ENCODE results near the gene HAPLN2.

The HAPLN2 gene

DNA sequence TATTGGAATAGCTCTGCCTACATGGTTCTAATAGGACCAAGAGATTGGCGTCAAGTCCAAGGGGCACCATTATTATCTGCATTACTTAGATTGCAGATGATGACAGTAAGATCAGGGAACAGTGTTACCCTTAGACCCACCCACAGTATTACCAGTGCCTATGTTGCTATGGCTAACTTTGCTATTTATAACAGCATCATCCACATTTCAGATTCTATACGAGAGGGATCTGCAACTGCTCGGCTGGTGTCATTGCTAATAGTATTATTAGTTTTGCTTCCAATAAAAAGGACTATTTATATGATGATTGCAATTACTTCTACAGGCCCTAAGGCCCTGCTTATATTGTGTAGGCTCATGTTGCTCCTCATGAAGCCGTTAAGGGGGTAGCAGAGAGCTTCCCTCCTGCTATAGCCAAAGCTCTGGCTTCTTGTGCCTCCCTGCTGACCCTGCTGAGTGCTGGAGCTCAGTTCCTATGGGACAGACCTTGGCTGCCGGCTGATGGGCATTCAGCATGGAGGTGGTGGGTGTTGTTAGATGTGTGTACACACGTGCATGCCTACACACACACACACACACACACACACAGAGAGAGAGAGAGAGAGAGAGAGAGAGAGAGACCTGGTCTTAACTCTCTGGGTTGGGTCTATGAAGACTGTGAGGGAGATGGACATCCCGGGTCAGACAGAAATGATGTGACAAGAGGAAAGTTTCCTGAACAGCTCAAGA lies 24.0 kb downstream of the HAPLN2 start:
- CTCF ChIA-PET, result interaction anchor here (0.6 to 3.3 kb wide), 10 partner anchors 9 to 216 kb away, joined by 3 to 34 read pairs (median 4); no protein-coding TSS in a partner anchor
- TF ChIP-seq, protein P1, sequence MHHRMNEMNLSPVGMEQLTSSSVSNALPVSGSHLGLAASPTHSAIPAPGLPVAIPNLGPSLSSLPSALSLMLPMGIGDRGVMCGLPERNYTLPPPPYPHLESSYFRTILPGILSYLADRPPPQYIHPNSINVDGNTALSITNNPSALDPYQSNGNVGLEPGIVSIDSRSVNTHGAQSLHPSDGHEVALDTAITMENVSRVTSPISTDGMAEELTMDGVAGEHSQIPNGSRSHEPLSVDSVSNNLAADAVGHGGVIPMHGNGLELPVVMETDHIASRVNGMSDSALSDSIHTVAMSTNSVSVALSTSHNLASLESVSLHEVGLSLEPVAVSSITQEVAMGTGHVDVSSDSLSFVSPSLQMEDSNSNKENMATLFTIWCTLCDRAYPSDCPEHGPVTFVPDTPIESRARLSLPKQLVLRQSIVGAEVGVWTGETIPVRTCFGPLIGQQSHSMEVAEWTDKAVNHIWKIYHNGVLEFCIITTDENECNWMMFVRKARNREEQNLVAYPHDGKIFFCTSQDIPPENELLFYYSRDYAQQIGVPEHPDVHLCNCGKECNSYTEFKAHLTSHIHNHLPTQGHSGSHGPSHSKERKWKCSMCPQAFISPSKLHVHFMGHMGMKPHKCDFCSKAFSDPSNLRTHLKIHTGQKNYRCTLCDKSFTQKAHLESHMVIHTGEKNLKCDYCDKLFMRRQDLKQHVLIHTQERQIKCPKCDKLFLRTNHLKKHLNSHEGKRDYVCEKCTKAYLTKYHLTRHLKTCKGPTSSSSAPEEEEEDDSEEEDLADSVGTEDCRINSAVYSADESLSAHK (tag by site-specific recombination; IDR thresholded peaks at IDR 0.05), result no peak
- no peak for TF ChIP-seq ZBTB21 (tag by site-specific recombination; IDR thresholded peaks at IDR 0.05)
- TF ChIP-seq, protein P2, sequence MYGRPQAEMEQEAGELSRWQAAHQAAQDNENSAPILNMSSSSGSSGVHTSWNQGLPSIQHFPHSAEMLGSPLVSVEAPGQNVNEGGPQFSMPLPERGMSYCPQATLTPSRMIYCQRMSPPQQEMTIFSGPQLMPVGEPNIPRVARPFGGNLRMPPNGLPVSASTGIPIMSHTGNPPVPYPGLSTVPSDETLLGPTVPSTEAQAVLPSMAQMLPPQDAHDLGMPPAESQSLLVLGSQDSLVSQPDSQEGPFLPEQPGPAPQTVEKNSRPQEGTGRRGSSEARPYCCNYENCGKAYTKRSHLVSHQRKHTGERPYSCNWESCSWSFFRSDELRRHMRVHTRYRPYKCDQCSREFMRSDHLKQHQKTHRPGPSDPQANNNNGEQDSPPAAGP (tag by site-specific recombination; IDR thresholded peaks at IDR 0.05), result no peak
- no peak for TF ChIP-seq TRIM28 (IDR thresholded peaks at IDR 0.05; ENCODE audit: borderline replicate concordance, low read length)
- TF ChIP-seq ZNF292 (tag by site-specific recombination; IDR thresholded peaks at IDR 0.05; ENCODE audit: borderline replicate concordance, low read depth), result no peak
- TF ChIP-seq, protein P3, sequence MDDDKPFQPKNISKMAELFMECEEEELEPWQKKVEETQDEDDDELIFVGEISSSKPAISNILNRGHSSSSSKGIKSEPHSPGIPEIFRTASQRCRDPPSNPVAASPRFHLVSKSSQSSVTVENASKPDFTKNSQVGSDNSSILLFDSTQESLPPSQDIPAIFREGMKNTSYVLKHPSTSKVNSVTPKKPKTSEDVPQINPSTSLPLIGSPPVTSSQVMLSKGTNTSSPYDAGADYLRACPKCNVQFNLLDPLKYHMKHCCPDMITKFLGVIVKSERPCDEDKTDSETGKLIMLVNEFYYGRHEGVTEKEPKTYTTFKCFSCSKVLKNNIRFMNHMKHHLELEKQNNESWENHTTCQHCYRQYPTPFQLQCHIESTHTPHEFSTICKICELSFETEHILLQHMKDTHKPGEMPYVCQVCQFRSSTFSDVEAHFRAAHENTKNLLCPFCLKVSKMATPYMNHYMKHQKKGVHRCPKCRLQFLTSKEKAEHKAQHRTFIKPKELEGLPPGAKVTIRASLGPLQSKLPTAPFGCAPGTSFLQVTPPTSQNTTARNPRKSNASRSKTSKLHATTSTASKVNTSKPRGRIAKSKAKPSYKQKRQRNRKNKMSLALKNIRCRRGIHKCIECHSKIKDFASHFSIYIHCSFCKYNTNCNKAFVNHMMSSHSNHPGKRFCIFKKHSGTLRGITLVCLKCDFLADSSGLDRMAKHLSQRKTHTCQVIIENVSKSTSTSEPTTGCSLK (tag by site-specific recombination; IDR thresholded peaks at IDR 0.05), result no peak
- TF ChIP-seq, protein P4, sequence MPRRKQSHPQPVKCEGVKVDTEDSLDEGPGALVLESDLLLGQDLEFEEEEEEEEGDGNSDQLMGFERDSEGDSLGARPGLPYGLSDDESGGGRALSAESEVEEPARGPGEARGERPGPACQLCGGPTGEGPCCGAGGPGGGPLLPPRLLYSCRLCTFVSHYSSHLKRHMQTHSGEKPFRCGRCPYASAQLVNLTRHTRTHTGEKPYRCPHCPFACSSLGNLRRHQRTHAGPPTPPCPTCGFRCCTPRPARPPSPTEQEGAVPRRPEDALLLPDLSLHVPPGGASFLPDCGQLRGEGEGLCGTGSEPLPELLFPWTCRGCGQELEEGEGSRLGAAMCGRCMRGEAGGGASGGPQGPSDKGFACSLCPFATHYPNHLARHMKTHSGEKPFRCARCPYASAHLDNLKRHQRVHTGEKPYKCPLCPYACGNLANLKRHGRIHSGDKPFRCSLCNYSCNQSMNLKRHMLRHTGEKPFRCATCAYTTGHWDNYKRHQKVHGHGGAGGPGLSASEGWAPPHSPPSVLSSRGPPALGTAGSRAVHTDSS (tag by site-specific recombination; IDR thresholded peaks at IDR 0.05), result no peak
- TF ChIP-seq KLF7 (tag by site-specific recombination; IDR thresholded peaks at IDR 0.05; ENCODE audit: borderline replicate concordance), result no peak
- TF ChIP-seq, protein P5, sequence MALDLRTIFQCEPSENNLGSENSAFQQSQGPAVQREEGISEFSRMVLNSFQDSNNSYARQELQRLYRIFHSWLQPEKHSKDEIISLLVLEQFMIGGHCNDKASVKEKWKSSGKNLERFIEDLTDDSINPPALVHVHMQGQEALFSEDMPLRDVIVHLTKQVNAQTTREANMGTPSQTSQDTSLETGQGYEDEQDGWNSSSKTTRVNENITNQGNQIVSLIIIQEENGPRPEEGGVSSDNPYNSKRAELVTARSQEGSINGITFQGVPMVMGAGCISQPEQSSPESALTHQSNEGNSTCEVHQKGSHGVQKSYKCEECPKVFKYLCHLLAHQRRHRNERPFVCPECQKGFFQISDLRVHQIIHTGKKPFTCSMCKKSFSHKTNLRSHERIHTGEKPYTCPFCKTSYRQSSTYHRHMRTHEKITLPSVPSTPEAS (tag by site-specific recombination; IDR thresholded peaks at IDR 0.05), result peak; percentile 84
- TF ChIP-seq ZFHX2 (tag by site-specific recombination; conservative IDR thresholded peaks at IDR 0.05), result 0 out of 2 replicates have a peak, but pooled peaks have one; percentile 22
- no peak for TF ChIP-seq ZNF121 (tag by site-specific recombination; IDR thresholded peaks at IDR 0.05)
- no peak for TF ChIP-seq ZNF600 (tag by site-specific recombination; IDR thresholded peaks at IDR 0.05)
- peak; percentile 81 for TF ChIP-seq ZNF596 (tag by site-specific recombination; IDR thresholded peaks at IDR 0.05)
- no peak for TF ChIP-seq ZNF266 (tag by site-specific recombination; IDR thresholded peaks at IDR 0.05; ENCODE audit: low read depth)
- no peak for TF ChIP-seq ZSCAN16 (tag by site-specific recombination; IDR thresholded peaks at IDR 0.05)
- H3K36me3 ChIP-seq (ENCODE audit: control insufficient read depth in 2 of 2, insufficient read depth in 1 of 2, low read length in 2 of 2), result no peaks in the 10 kb centered on the region
- H3K9me3 ChIP-seq (ENCODE audit: control insufficient read depth, insufficient read depth, low read depth, low read length), result no peaks in the 10 kb centered on the region
- no peak overlapping the region for H3K4me3 ChIP-seq (ENCODE audit: low read depth, low read length)
- no peak overlapping the region for H3K27ac ChIP-seq (ENCODE audit: extremely low read depth, low read depth, low read length)
- H3K4me1 ChIP-seq (ENCODE audit: control insufficient read depth, insufficient read depth, low read length), result no peaks in the 10 kb centered on the region
- POLR2A ChIA-PET, result interaction anchor here (0.7 to 1.3 kb wide), 4 partner anchors 12 to 85 kb away, joined by 3 to 4 read pairs (median 3); partner anchors contain the start of genes ISG20L2 and METTL25B

DNA sequence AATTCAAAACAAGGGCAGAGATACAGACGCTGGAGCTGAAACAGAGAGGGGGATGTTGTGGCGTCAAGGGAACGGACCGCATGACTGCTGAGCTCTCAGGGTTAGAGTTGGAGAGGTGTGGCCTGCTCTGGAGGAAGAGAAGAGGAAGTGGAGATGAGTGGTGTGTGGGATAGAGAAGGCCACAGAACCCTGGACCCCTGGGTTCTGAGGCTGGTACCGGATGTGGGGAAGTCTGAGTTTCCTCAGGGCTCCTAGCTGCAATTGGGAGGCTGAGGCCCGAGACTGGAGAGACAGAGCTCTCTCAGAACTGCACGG lies 24.5 kb downstream of the HAPLN2 start:
- Histone ChIP-seq H3K27ac (ENCODE audit: extremely low read depth, low read depth, low read length) (no peak overlapping the region), H3K4me1 (ENCODE audit: control insufficient read depth, insufficient read depth, low read length) (no peaks in the 10 kb centered on the region), H3K4me3 (ENCODE audit: low read depth, low read length) (no peak overlapping the region), H3K9me3 (ENCODE audit: control insufficient read depth, insufficient read depth, low read depth, low read length) (no peaks in the 10 kb centered on the region), H3K36me3 (ENCODE audit: control insufficient read depth in 2 of 2, insufficient read depth in 1 of 2, low read length in 2 of 2) (no peaks in the 10 kb centered on the region)
- TF ChIP-seq, protein P6, sequence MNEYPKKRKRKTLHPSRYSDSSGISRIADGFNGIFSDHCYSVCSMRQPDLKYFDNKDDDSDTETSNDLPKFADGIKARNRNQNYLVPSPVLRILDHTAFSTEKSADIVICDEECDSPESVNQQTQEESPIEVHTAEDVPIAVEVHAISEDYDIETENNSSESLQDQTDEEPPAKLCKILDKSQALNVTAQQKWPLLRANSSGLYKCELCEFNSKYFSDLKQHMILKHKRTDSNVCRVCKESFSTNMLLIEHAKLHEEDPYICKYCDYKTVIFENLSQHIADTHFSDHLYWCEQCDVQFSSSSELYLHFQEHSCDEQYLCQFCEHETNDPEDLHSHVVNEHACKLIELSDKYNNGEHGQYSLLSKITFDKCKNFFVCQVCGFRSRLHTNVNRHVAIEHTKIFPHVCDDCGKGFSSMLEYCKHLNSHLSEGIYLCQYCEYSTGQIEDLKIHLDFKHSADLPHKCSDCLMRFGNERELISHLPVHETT (tag by site-specific recombination; IDR thresholded peaks at IDR 0.05), result no peak
- no peak for TF ChIP-seq ZNF514 (tag by site-specific recombination; IDR thresholded peaks at IDR 0.05)
- TF ChIP-seq, protein P2 (tag by site-specific recombination; IDR thresholded peaks at IDR 0.05), result no peak
- no peak for TF ChIP-seq ZNF585B (tag by site-specific recombination; IDR thresholded peaks at IDR 0.05)
- TF ChIP-seq FEZF1 (tag by site-specific recombination; IDR thresholded peaks at IDR 0.05), result no peak
- ChIA-PET CTCF (interaction anchor here (0.9 to 3.3 kb wide), 8 partner anchors 13 to 216 kb away, joined by 3 to 34 read pairs (median 4); no protein-coding TSS in a partner anchor), POLR2A (interaction anchor here (1.0 to 1.3 kb wide), 3 partner anchors 11 to 85 kb away, joined by 3 to 4 read pairs (median 3); partner anchors contain the start of genes ISG20L2 and METTL25B)
